ENCODE results near the gene BBX.

BBX gene

GRCh38 chr3:107848351-107848915, 325.7 kb downstream of the BBX start:
- DNase-seq: no peak

- DNase-seq: no peak
These were observed 327.9 kb downstream of the BBX start for GRCh38 chr3:107850681-107851080.

- no peak for DNase-seq
These were observed 331.1 kb downstream of the BBX start for GRCh38 chr3:107853821-107854220.

GRCh38 chr3:107854733-107855132, 332.0 kb downstream of the BBX start:
- DNase-seq: no peak

- DNase-seq: no peak
These were observed 332.9 kb downstream of the BBX start for GRCh38 chr3:107855710-107856109.

GRCh38 chr3:107857854-107858253, 335.1 kb downstream of the BBX start:
- DNase-seq: no peak

GRCh38 chr3:107858876-107859275, 336.1 kb downstream of the BBX start:
- DNase-seq: no peak
